Neural progenitor cell (in vitro differentiated cells): Measurements from ENCODE around the gene ACACA. TPM values are rescaled to one million over a fixed set of nuclear protein-coding genes. Genes with fewer than 3 reads are reported as not detected.
"Not testable (repeated sequence)": the region's sequence is repeated elsewhere in the genome, so short reads cannot be mapped to it uniquely, and the experiment has no call there.

Source experiments
- DNase-seq: peaks from one replicate; pipeline ENCODE4 v3.0.0-alpha.2; 2016; ENCODE audit warnings: low spot score
- H2AFZ ChIP-seq: fragments of 200-600 bp; sonication (generic); replicated peaks from 2 replicates; pipeline ENCODE4 v1.6.1; 2016; ENCODE audit warnings: antibody characterized with exemption
- H3F3A ChIP-seq: fragments of 200-600 bp; sonication (generic); 2 replicates; pipeline ENCODE4 v1.6.1; 2016; ENCODE audit warnings: antibody characterized with exemption, low read depth
- H3K27ac ChIP-seq: fragments of 200-600 bp; sonication (generic); 2 replicates; pipeline ENCODE4 v1.5.1; 2016; ENCODE audit warnings: mild to moderate bottlenecking
- H3K27me3 ChIP-seq: fragments of 200-600 bp; sonication (generic); 2 replicates; pipeline ENCODE4 v1.6.1; 2016; ENCODE audit warnings: mild to moderate bottlenecking, moderate library complexity
- H3K36me3 ChIP-seq: fragments of 200-600 bp; sonication (generic); 2 replicates; pipeline ENCODE4 v1.5.1; 2016
- H3K4me1 ChIP-seq: fragments of 200-600 bp; sonication (generic); 2 replicates; pipeline ENCODE4 v1.6.1; 2016; ENCODE audit warnings: mixed run types
- H3K4me2 ChIP-seq: fragments of 200-600 bp; sonication (generic); 2 replicates; pipeline ENCODE4 v1.6.1; 2016
- H3K4me3 ChIP-seq: fragments of 200-600 bp; sonication (generic); 2 replicates; pipeline ENCODE4 v1.5.1; 2016
- H3K79me2 ChIP-seq: fragments of 200-600 bp; sonication (generic); 2 replicates; pipeline ENCODE4 v1.6.1; 2016; ENCODE audit warnings: low read depth
- H3K9ac ChIP-seq: fragments of 200-600 bp; sonication (generic); 2 replicates; pipeline ENCODE4 v1.6.1; 2016
- H3K9me3 ChIP-seq: fragments of 200-600 bp; sonication (generic); 2 replicates; pipeline ENCODE4 v1.5.1; 2016; ENCODE audit warnings: low read depth
- H4K20me1 ChIP-seq: fragments of 200-600 bp; sonication (generic); 2 replicates; pipeline ENCODE4 v1.6.1; 2016; ENCODE audit warnings: low read depth
- H3K27ac Mint-ChIP-seq: 3 replicates; pipeline ENCODE4 v1.8.0; 2021; ENCODE audit warnings: mixed read lengths
- H3K27me3 Mint-ChIP-seq: 2 replicates; pipeline ENCODE4 v1.8.0; 2022; ENCODE audit warnings: low read depth, mild to moderate bottlenecking, inconsistent platforms, moderate library complexity, mixed read lengths; ENCODE audit not compliant: insufficient read depth
- H3K36me3 Mint-ChIP-seq: 3 replicates; pipeline ENCODE4 v1.8.0; 2021; ENCODE audit warnings: mixed read lengths
- H3K4me1 Mint-ChIP-seq: 3 replicates; pipeline ENCODE4 v1.8.0; 2021; ENCODE audit warnings: mixed read lengths
- H3K4me3 Mint-ChIP-seq: 3 replicates; pipeline ENCODE4 v1.8.0; 2021; ENCODE audit warnings: mild to moderate bottlenecking, moderate library complexity, mixed read lengths
- H3K9me3 Mint-ChIP-seq: 3 replicates; pipeline ENCODE4 v1.8.0; 2020; ENCODE audit warnings: mixed read lengths
- EZH2 ChIP-seq: fragments of 200-600 bp; sonication (generic); IDR thresholded peaks from 2 replicates; pipeline ENCODE4 v1.6.1; 2017; ENCODE audit warnings: antibody characterized with exemption, mild to moderate bottlenecking, moderate library complexity
- EZH2phosphoT487 ChIP-seq: fragments of 200-600 bp; sonication (generic); IDR thresholded peaks from 2 replicates; pipeline ENCODE4 v1.6.1; 2017; ENCODE audit warnings: antibody characterized with exemption
- total RNA-seq: library from RNA; depleted of rRNA; stranded (reverse); fragments of >200 nt; gene quantifications from 2 replicates; pipeline ENCODE4 v1.2.3, GENCODE V29; 2015; ENCODE audit warnings: low replicate concordance
- TF ChIP-seq, protein P1 (sequence below): fragments of 200-600 bp; sonication (generic); IDR thresholded peaks from 2 replicates; pipeline ENCODE4 v1.5.1; 2017; ENCODE audit warnings: antibody characterized with exemption, mild to moderate bottlenecking

The ACACA gene
- total RNA-seq, 1 donor from 2014 or later, result 88.6 TPM

DNA sequence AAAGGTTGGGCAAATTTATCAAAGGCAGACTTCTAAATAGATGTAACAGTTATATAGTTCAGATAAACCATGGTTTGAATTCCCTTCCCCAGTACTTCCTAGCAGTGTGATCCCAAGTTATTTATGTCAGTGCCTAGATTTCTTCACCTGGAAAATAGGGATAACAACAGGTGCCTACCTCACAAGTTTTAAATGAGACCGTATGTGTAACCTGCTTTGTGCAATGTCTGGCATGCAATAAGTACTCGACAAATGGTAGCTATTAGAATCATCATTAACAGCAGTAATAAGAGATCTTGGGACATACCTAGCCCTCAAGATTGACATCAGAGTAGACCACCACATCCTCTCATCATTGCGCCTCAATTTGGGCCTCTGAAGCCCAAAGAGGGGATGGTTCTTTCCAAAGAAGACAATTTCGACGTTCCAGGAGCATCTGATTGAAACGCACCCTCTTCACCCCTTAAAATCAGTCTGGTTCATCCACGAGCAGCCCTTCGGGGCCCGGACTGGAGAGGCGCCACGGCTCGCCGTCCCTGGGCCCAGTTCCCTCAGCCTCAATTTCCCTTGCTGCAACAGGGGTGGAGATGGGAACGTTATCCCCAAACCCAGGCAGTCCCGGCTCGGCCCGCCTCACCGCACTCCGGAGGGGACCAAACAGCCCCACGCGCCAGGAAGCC, 541 bp downstream of the ACACA start:
- H3K27ac ChIP-seq, result peak overlapping the region; percentile 80
- peak overlapping the region; percentile 95 for H3K27ac Mint-ChIP-seq
- peaks cover 27% of the 10 kb centered on the region for H3K4me1 Mint-ChIP-seq
- peak overlapping the region; percentile 98 for H3K4me3 Mint-ChIP-seq
- H3K4me3 ChIP-seq, result peak overlapping the region; percentile 72
- peaks cover 27% of the 10 kb centered on the region for H3F3A ChIP-seq
- H3K4me1 ChIP-seq, result peaks cover 6% of the 10 kb centered on the region
- peak overlapping the region; percentile 47 for H3K9ac ChIP-seq
- no peaks in the 10 kb centered on the region for H3K9me3 ChIP-seq
- peak overlapping the region; percentile 96 for H3K4me2 ChIP-seq
- H3K36me3 Mint-ChIP-seq, result peaks cover 11% of the 10 kb centered on the region
- TF ChIP-seq EZH2phosphoT487 (no peak), EZH2 (no peak)
- TF ChIP-seq, protein P1, sequence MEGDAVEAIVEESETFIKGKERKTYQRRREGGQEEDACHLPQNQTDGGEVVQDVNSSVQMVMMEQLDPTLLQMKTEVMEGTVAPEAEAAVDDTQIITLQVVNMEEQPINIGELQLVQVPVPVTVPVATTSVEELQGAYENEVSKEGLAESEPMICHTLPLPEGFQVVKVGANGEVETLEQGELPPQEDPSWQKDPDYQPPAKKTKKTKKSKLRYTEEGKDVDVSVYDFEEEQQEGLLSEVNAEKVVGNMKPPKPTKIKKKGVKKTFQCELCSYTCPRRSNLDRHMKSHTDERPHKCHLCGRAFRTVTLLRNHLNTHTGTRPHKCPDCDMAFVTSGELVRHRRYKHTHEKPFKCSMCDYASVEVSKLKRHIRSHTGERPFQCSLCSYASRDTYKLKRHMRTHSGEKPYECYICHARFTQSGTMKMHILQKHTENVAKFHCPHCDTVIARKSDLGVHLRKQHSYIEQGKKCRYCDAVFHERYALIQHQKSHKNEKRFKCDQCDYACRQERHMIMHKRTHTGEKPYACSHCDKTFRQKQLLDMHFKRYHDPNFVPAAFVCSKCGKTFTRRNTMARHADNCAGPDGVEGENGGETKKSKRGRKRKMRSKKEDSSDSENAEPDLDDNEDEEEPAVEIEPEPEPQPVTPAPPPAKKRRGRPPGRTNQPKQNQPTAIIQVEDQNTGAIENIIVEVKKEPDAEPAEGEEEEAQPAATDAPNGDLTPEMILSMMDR, result no peak
- no peaks in the 10 kb centered on the region for H3K27me3 ChIP-seq
- peaks cover 48% of the 10 kb centered on the region for H3K79me2 ChIP-seq
- H4K20me1 ChIP-seq, result no peaks in the 10 kb centered on the region
- no peak for DNase-seq
- H3K9me3 Mint-ChIP-seq, result no peaks in the 10 kb centered on the region
- H3K27me3 Mint-ChIP-seq, result peaks cover 9% of the 10 kb centered on the region
- peak overlapping the region; percentile 87 for H2AFZ ChIP-seq
- no peaks in the 10 kb centered on the region for H3K36me3 ChIP-seq

GRCh38 chr17:37405522-37405921, 1.1 kb downstream of the ACACA start:
- Histone ChIP-seq H3K9ac (peak overlapping the region; percentile 47), H3K79me2 (peaks cover 48% of the 10 kb centered on the region), H3K4me2 (peak overlapping the region; percentile 96), H3F3A (peaks cover 27% of the 10 kb centered on the region), H3K4me3 (peak overlapping the region; percentile 72)
- H3K36me3 ChIP-seq, H4K20me1 ChIP-seq, DNase-seq, H3K27me3 ChIP-seq, H2AFZ ChIP-seq, H3K27ac Mint-ChIP-seq, H3K27ac ChIP-seq, H3K9me3 Mint-ChIP-seq, H3K4me1 ChIP-seq, H3K36me3 Mint-ChIP-seq, H3K9me3 ChIP-seq: not testable (repeated sequence)
- H3K4me3 Mint-ChIP-seq, result peak overlapping the region; percentile 98
- H3K4me1 Mint-ChIP-seq, result peaks cover 27% of the 10 kb centered on the region
- H3K27me3 Mint-ChIP-seq, result peaks cover 11% of the 10 kb centered on the region

- Mint-ChIP-seq H3K9me3 (no peaks in the 10 kb centered on the region), H3K4me1 (peaks cover 14% of the 10 kb centered on the region), H3K27ac (no peak overlapping the region), H3K27me3 (peaks cover 2% of the 10 kb centered on the region), H3K4me3 (no peak overlapping the region), H3K36me3 (peaks cover 6% of the 10 kb centered on the region)
- Histone ChIP-seq H2AFZ (no peak overlapping the region), H3K4me3 (no peak overlapping the region), H3K9me3 (no peaks in the 10 kb centered on the region), H3K36me3 (no peaks in the 10 kb centered on the region), H3K27ac (no peak overlapping the region), H3K79me2 (peaks cover 21% of the 10 kb centered on the region), H4K20me1 (no peaks in the 10 kb centered on the region), H3K27me3 (no peaks in the 10 kb centered on the region), H3K4me1 (peaks cover 4% of the 10 kb centered on the region), H3K4me2 (no peak overlapping the region), H3F3A (peaks cover 4% of the 10 kb centered on the region), H3K9ac (no peak overlapping the region)
- TF ChIP-seq EZH2, result no peak
- TF ChIP-seq EZH2phosphoT487, result no peak
- TF ChIP-seq, protein P1, result no peak
- DNase-seq, result no peak
These were observed 6.1 kb downstream of the ACACA start for GRCh38 chr17:37400505-37400904.

- H3K27ac ChIP-seq, result no peak overlapping the region
- Mint-ChIP-seq H3K27me3 (peaks cover 2% of the 10 kb centered on the region), H3K9me3 (no peaks in the 10 kb centered on the region), H3K27ac (no peak overlapping the region), H3K4me1 (peaks cover 5% of the 10 kb centered on the region), H3K4me3 (no peak overlapping the region), H3K36me3 (peaks cover 2% of the 10 kb centered on the region)
- H3K9me3 ChIP-seq, result no peaks in the 10 kb centered on the region
- peaks cover 9% of the 10 kb centered on the region for H3K79me2 ChIP-seq
- H2AFZ ChIP-seq, result no peak overlapping the region
- no peak overlapping the region for H3K4me3 ChIP-seq
- H3K4me1 ChIP-seq, result no peaks in the 10 kb centered on the region
- H3K4me2 ChIP-seq, result no peak overlapping the region
- no peaks in the 10 kb centered on the region for H3K27me3 ChIP-seq
- H4K20me1 ChIP-seq, result no peaks in the 10 kb centered on the region
- TF ChIP-seq EZH2, result no peak
- no peak for TF ChIP-seq EZH2phosphoT487
- TF ChIP-seq, protein P1, result no peak
- H3K36me3 ChIP-seq, result no peaks in the 10 kb centered on the region
- H3F3A ChIP-seq, result no peaks in the 10 kb centered on the region
- no peak overlapping the region for H3K9ac ChIP-seq
- no peak for DNase-seq
These were observed 7.3 kb downstream of the ACACA start for GRCh38 chr17:37399265-37399803.
